ENCODE measurements around the gene IMP3.
"Not testable (repeated sequence)": the region's sequence is repeated elsewhere in the genome, so short reads cannot be mapped to it uniquely, and the experiment has no call there.

IMP3 gene

DNA sequence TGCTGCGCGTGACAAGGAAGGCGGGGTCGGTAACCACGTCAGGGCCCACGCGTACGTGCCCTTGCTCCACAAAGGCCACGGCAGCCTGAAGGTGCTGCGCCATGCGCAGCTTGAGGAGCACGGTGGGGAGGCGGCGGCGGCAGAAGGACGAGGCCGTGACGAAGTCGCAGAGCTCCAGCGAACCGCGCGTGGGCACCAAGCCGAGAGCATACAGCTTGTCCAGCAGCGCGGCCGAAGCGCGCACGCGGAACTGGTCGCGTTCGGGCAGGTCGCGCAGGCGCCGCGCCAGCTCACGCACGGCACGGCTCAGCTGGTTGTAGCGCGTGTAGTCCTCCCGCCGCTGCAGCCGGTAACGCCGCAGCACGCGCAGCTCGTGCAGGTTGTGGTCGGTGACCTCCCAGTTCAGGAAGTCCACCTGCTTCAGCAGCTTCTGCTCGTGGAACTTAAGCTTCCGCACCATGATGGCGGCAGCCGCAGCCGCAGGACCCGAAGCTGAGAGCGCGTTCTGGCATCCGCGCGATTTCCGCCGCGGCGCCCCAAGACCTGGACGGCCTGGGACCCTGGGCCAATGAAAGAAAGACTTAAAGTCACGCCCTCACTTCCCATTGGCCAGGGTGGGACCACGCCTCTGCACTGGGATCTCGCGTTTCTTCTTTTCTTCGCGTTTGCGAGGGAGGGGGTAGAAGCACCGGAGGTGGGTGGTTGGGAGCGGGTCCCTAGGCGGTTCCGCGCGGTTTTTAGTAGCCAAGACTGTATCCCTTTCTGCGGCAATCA, at the start of gene IMP3:
TSS of gene IMP3 (minus strand) at position 516 of the 774 bp plus-strand sequence. CDS start at position 460, 56 bp downstream.
- peak; percentile 93 for DNase-seq

DNA sequence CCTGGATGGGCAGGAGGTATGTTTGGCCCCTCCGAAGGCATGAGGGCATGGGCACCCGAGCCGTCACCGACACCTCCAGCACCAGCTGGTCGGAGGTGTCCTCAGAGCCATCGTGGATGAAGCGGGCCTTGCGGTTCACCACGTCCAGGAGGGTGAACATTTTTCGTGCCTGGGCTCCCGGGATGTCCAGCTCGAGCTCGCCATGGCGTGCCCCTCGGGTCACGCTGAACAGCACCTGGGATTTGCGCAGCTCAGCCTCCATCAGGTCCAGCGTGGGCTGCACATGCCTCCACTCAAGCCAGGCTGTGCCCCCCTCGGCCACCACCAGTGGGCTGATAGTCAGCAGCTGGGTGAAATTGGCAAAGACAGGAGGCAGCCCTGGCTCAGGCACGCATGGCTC, 49.4 kb upstream of the IMP3 start:
- DNase-seq: not testable (repeated sequence)

- no peak for DNase-seq
Observed at GRCh38 chr15:75688831-75689230, 48.8 kb upstream of the IMP3 start.

DNA sequence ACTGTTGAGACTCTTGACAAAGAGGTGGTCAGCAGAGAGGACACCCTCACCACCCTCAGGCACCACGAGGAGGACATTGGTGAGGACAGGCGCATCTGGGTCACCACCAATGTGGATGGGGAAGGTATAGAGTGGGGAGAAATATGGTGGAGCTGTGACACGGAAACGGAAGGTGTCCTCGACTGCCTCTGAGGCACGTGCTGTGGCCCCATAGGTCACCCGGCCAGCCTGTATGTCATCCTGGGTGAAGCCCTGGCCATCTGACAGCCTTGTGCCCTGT, 48.2 kb upstream of the IMP3 start:
- no peak for DNase-seq

DNA sequence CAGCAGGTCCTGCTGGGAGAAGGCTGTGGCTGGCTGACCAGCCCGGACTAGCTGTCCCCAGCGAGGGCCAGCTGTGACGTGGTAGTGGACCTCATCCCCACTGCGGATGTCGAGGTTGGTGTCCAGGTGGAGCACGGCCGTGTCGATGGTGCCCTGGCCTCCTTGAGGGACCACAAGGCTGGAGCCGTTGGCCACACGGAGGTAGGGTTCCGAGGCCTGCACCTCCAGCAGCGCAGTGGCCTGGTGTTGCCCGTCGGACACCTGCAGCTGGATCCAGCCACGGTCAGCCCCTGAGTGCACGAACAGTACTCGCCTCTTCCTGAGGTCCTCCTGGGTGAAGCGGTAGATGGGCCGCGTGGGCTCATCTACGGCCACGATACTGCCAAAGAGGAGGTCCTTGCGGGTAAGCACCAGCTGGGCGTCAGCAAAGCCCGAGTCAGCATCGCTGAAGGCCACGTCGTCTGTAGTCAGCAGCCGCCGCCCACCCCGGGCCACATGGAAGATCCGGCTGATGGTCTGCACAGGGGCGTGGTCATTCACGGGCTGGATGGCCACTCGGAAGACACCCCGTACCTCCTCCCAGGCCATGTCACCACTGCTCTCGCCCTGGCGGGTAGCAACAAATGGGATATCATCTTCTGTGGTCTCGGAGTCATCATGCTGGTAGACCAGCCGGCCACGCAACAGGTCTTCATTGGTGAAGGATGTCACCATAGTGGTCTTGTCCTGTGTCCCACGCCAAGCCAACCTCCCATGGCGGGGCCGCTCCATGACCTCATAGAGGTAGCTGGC, 47.7 kb upstream of the IMP3 start:
- DNase-seq: no peak

DNA sequence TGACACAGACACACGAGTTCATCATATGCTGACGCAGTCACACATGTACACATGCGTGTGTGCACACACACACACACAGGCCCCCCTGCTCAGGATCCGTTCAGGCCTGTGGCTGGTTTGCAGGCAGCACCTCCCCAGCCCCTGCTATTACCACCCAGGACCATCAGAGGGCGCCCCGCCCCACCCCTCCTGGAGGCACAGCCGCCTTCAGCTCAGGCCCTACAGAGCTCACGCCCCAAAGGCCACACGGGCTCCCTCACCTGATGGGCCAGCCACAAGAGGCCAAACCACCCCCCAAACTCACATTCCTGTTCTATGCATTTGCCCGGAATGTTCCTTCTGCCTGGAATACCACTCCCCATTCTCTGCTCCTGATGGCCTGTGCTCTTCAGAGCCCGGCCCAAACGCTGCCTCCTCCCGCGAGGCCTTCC, 46.2 kb upstream of the IMP3 start:
- peak; percentile 48 for DNase-seq

DNA sequence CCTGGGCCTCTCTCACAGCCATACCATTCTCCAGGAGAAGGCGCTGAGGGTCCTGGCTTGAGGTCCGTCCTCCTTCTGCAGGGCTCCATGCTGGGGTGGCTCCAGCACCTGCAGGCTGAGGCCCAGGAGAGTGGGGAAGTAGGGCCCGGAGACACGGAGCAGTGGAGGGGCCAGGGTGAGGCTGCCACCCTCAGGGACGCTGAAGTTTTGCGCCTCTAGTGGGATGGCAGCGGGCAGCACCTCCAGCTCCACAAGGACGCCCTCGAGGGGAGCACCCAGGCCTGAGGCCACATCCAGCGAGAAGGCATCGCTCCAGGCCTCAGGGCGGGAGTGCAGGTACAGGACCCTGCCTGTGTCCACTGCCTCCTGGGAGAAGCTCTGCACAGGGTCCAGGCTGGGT, 45.2 kb upstream of the IMP3 start:
- DNase-seq: no peak

GRCh38 chr15:75684648-75685047, 44.6 kb upstream of the IMP3 start:
- no peak for DNase-seq

DNA sequence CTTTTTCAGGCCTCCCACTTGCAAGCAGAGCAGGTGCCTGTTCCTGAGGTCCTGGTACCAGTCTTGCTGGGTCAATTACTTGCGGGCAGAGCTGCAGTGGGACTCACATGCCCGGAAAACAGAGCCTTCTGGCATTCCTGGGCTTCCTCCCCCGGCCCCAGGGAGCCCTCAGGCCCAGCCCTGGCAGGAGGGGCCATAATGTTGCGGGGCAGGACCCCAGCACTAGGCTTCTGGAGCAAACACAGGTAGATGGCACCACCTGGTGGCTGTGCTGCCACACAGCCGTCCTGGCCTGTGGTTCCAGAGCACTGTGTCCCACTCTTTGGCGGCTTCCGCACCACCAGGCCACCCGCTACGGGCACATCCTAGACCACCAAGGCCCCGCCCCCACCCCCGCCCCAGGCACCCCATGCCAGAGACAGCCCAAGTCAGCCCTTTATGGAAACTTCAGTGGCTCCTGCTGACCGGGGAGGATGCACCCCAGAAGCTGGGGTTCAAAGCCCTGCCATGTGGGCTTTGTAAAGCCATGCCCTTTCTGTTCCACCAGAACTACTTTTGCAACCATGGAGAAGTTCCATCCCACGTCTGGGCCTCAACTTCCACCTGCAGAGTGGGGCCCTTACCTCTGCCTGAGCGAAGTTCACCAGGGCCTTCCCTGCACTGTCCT, 43.8 kb upstream of the IMP3 start:
- peak; percentile 26 for DNase-seq

DNA sequence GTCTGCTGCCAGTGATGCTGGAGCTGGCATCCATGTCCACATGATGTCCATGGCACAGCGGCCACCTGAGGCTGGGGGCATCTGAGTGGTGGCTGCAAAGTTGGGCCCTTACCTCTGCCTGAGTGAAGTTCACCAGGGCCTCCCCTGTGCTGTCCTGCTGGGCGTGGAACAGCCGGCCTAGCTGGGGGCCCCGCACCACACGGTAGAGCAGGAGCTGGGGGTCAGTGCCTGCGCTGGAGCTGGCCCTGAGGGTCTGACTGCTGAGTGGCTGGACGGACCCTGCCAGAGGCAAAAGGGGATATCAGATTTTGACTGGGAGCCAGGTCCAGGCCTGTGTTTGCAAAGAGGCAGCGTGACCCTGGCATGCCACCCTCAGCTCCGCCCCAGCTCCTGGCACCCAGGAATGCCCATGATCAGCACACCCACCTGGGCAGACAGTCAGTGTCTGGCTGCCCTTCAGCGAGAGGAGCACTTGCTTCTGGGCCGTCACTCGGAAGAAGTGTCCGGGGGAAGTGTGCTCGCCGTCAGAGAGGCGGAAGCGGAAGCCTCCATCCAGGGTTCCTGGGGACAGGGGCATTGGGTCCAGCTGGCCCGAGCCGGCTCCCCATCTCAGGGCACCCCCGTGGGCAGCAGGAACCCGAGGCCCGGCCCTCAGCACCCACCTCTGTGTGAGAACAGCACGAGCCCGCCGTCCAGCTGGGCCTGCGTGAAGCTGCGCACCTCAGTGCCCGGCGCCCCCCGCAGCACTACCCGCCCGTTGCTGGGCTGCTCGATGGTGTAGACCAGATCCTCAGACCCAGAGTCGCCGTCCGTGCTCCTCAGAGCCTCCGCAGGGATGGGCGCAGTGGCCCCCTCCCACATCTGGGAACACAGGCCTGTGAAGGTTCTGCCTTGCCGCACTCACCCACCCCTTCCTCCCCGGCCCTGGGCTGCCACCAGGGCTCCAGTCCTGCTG, 42.4 kb upstream of the IMP3 start:
- no peak for DNase-seq

GRCh38 chr15:75680007-75680789, 40.2 kb upstream of the IMP3 start:
- DNase-seq: no peak

DNA sequence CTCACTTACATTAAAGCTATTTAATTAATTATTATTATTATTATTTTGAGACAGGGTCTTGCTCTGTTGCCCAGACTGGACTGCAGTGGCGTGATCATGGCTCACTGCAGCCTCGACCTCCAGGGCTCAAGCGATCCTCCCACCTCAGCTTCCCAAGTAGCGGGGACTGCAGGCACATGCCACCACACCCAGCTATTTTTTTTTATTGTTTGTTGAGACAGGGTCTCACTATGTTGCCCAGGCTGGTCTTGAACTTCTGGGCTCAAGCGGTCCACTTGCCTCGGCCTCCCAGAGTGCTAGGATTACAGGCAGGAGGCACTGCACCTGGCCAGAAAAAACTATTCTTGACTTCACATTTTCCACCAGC, 38.3 kb upstream of the IMP3 start:
- not testable (repeated sequence) for DNase-seq

DNA sequence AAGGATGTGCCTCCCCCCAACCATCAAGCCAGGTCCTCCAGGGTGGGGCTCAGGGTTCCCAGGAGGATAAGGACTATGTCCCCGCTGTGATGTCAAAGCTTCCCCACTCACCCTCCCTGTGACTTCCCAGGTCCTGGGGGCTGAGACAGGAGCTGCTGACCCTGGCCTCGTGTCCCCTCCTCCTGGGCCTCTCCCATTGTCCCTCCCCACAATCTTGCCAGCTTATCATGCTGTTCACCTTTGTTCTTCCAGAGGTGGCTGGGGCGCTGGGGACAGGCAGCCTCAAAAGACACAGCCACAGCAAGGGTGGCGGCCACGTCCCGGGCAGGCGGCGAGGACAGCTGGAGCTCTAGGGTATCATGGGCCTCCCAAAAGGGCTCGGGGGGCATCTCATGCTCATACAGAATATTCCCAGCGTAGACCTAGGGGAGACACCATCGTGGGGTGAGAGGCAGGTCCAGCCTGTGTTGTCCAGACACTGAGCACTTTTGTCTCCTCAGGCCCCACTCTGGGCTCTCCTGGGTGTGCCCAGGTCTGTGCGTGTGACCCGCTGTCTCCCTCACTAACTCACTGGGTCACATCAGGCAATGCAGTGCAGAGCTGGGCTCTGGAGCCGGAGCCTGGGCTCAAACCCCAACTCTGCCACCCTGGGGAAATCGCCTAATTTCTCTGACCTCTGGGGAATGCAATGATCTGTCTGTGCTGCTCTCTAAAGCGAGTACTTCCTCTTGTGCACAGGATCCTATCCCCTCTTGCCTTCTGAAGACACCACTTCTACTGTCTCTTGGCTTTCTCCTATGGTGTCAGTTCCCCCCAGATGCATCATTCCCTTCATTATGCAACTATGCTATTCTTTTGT, 37.7 kb upstream of the IMP3 start:
- no peak for DNase-seq

DNA sequence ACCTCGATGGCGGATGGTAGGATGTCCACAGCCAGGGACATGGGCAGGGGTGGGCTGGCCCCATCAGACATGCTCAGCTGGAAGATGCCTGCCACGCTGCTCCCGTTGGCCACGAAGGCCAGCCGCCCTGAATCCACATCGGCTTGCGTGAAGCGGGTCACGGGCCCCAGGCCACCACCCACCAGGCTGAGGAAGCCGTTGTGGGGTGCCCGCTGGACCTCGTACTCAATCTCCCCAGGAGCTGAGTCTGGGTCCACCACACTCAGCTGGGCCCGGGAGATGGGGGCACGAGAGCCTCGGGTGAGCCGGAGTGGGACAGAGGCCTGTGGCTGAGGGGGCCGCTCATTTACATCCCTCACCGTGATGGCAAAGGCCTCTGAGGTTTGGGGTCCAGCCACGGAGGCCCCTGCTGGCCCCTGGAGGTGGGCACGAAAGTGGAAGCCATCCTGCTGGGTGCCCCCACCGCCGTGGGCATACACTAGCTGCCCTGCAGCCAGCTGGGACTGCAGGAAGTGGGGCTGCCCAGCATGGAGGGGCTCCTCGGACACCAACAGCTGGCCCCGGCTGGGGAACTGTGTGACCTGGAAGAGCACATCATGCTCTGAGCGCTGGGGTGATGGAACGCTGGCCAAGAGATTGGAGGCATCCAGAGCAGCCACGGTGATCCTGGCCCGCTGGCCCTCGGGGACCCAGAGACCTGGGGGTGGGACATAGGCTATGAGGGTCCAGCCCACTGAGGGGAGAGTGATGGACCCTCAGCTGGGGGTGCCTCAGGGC, 36.9 kb upstream of the IMP3 start:
- no peak for DNase-seq

DNA sequence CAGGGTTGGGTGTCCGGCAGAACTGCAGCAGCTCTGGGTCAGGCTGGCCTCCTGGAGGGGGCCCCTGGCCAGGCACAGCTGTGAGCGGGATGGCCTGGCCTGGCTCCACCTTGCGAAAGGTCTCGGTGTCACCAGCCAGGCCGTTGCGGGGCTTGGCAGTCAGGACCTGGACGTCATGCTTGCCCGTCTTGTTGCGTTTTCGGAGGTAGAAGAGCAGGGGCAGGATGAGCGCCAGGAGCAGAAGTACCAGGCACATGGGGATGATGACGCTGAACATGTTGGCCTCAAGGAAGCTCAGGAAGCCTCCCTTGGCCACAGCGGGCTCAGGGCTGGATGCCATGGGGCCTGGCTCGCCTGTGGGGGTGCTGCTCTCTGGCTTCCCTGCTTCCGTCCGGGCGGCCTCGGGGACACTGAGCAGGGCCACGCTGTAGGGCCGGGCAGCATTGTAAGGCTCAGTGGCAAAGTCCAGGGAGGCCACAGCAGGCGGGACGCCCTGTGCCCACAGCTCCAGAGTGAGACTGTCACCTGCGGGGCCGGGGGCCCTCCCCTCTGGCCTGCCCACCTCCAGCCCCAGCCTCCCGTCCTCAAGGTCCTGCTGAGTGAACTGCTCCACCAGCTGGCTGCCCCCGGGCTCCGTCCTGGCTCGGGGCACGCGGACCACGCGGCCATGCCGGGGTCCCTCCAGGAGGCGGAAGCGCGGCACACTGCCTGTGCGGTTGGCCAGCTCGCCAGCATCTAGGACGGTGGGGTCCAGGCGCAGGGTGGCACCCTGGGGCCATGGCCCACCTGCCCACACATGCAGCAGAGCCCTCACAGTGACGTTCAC, 35.8 kb upstream of the IMP3 start:
- DNase-seq: no peak

DNA sequence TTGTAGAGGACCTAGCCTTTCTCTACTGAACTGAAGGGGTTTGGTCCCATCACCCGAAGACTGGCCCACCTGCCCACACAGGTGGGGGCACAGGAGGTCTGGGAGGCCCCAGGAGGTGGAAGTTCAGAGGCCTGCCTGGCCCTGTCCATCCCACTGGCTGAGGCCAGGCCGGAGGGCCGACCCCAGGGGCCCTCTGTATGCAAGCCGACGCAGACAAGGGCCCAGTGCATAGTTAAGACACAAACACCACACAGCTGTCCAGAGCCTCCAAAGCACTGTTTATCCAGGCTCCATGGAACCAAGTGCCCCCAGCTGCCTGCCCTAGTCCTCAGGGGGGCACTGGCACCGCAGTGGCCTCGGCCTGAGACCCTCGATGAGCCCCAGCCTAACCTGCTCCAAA, 34.3 kb upstream of the IMP3 start:
- no peak for DNase-seq

DNA sequence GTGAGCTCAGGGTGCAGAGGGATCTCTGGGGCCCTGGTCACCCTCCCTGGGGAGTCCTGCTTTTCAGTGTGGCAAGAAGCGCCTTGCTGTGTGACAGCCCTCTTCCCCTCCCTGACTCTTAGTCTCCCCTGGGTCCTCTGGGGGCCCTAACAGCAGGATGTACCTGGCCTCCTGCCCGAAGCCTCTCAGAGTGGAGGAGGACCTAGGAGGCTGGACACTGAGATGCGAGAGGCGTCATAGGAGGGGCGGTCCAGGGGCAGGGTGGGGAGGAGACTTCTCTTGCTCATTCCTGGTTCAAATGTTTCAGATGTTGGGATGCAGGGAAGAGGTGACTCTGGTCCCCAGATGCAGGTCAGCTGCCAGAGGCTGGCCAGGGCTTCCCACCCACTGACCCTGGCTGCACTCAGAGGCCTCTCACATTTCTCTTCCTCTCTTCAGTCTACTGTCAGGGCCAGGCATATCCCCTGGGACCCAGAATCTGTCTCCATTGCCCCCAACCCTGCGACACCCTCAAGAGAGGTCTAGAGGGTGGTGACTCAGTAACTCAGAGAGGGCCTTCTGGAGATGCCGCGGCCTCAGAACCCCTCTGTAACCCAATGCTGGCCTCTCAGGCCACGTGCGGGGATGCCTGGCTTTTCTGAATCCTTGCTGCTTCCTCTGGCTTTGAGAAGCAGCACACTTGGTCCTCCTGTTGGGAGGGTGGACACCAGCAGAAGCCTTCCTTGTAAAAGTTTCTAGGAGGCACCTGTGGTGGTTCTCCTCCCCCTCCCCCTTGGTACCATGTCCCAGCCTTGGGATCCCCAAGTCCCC, 33.6 kb upstream of the IMP3 start:
- DNase-seq: no peak
